GM19099 (cell line): ENCODE data around the gene TCF25.

Experiments used
- POLR2A ChIP-seq: IDR thresholded peaks from 3 replicates; pipeline ENCODE4 v1.6.1; 2011; ENCODE audit warnings: low read depth; ENCODE audit not compliant: insufficient read length; ENCODE audit errors: extremely low read depth

The TCF25 gene

GRCh38 chr16:89893642-89894548, 20.5 kb downstream of the TCF25 start:
- no peak for TF ChIP-seq POLR2A

- TF ChIP-seq POLR2A = no peak
Observed at GRCh38 chr16:89895482-89896250, 22.3 kb downstream of the TCF25 start.

GRCh38 chr16:89897204-89897603, 23.8 kb downstream of the TCF25 start:
- no peak for TF ChIP-seq POLR2A

- TF ChIP-seq POLR2A = no peak
Observed at GRCh38 chr16:89898201-89898967, 25.0 kb downstream of the TCF25 start.

- TF ChIP-seq POLR2A = no peak
Observed at GRCh38 chr16:89899879-89900481, 26.6 kb downstream of the TCF25 start.

GRCh38 chr16:89900885-89901284, 27.5 kb downstream of the TCF25 start:
- TF ChIP-seq POLR2A = no peak

- TF ChIP-seq POLR2A = no peak
Observed at GRCh38 chr16:89902980-89903379, 29.6 kb downstream of the TCF25 start.

- no peak for TF ChIP-seq POLR2A
Observed at GRCh38 chr16:89903908-89904515, 30.6 kb downstream of the TCF25 start.

- TF ChIP-seq POLR2A = no peak
Observed at GRCh38 chr16:89904606-89905510, 31.5 kb downstream of the TCF25 start.

- TF ChIP-seq POLR2A = no peak
Observed at GRCh38 chr16:89905511-89906139, 32.2 kb downstream of the TCF25 start.

GRCh38 chr16:89906140-89907025, 33.0 kb downstream of the TCF25 start:
- no peak for TF ChIP-seq POLR2A
